Raji (cell line): ENCODE measurements around the gene ARL15.

Experiments used
- POLR2A ChIP-seq: IDR thresholded peaks from 2 replicates; pipeline ENCODE4 v1.6.1; 2011; ENCODE audit warnings: low read depth, low read length, control low read depth; ENCODE audit not compliant: insufficient read depth

Gene ARL15

GRCh38 chr5:54094706-54095105, 215.7 kb downstream of the ARL15 start:
- TF ChIP-seq POLR2A, result no peak

DNA sequence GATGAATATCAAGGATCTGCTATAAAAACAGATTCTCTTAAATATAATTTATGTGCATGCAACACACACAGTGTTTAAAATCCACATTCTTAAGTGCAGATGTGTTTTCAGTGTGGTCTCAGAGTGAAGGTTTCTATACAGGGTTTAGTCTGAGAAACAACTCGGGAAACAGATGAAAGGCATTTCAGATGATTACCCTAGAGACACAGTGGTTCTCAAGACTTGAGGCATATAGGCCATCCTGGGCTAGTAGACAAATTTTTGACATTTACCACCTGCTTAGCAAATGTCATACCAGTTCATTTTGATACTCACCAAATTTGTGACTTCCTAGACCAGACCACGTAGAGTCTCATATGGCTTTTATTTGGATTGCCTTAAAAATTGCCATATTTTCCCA, 216.5 kb downstream of the ARL15 start:
- no peak for TF ChIP-seq POLR2A

DNA sequence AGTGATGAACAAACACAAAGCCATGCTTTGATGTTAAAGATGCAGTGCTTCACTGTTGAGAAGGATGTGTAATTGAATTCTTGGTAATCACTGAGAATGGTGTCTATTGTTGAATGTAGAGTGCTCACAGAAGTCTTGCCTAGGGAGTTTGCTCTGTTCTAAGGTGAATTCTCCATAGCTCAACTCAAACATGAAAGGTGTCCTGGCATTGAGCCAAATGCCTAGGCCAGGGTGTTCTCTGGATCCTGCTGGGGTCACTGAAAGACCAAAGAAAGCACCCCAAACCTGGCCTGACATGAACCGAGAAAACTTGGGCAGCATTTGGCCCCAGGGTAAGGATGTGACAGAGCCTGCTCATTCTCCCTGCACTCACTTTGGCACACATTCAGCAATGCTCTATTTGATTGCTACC, 217.3 kb downstream of the ARL15 start:
- no peak for TF ChIP-seq POLR2A

GRCh38 chr5:54091307-54092130, 218.9 kb downstream of the ARL15 start:
- no peak for TF ChIP-seq POLR2A

DNA sequence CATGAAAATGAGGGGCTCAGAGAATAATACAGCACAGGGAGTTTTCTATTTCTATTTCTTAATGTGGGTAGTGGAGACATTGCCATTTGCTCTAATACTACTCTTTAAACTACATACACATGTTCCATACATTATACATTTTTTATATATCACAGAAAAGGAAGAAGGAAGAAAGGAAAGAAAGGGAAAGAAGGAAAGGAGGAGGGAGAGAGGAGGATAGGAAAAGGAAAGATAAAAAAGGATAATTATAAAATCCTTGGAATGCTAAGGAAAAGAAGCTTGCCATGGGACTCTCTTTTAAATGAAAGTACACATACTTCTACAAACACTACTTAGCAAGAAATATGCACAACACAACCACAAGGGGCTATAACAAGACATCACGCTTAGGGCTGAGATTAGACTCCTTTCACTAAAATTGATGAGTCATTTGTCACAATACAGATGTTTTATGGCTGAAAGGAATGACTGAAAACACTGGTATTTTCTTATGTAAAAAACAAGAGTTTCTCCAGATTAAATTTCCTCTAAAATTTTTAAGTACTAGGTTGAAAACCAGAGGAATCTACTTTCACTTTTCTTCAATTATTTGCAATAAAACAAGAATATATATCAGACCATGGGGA, 219.8 kb downstream of the ARL15 start:
- no peak for TF ChIP-seq POLR2A

DNA sequence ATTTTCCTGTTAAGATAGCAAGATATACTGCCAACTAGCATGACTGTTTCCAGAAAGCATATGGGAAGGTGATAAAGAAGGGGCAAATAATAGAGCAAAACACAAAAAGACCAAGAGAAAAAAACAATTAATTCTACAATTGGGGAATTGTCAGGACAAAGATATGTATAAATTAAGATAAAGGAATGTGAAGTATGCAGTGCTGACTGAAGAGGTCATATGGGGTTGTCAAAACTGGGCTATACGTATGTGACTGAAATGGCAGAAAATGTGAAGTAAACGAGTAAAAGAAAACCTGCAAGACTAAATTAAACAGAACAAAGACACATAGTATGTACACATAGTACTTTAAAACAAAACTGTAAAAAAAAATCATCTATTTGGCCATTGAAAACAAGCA, 222.3 kb downstream of the ARL15 start:
- no peak for TF ChIP-seq POLR2A

DNA sequence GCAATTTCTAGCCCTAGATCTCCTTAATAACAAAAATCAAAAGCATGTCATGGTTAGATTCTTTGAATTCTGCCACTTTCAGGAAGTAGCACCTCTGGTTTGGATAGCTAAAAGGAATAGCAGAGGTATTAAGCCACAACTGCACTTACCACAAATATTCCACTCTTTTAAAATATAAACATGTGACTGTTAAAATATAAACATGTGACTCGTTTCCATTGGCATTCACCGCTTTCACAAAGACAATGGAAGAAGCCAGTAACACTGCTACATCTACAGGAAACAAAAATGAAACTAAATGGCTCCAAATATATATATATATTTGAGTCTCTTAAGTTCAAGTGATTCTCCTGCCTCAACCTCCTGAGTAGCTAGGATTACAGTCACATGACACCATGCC, 222.9 kb downstream of the ARL15 start:
- no peak for TF ChIP-seq POLR2A

- no peak for TF ChIP-seq POLR2A
Observed at GRCh38 chr5:54086191-54086590, 224.2 kb downstream of the ARL15 start.

GRCh38 chr5:54084696-54085095, 225.7 kb downstream of the ARL15 start:
- TF ChIP-seq POLR2A, result no peak

DNA sequence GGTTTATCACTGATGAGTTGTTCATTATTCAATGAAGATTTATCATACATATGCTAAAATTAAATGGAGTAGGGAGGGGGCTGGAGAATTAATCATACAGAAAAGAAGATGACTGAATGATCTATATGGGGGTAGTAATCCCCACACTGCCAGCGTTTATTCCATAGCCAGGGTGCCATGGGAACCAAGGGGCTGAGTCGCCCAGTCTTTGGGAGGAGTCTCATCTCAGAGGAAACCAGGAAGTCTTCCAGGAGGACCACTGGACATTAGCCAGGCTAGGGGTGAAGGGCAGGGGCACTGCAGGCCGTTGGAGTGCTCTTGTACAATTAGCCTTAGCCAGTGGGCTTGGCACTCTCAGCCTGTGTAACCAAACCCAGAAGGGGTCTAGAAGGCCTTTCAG, 226.5 kb downstream of the ARL15 start:
- no peak for TF ChIP-seq POLR2A

DNA sequence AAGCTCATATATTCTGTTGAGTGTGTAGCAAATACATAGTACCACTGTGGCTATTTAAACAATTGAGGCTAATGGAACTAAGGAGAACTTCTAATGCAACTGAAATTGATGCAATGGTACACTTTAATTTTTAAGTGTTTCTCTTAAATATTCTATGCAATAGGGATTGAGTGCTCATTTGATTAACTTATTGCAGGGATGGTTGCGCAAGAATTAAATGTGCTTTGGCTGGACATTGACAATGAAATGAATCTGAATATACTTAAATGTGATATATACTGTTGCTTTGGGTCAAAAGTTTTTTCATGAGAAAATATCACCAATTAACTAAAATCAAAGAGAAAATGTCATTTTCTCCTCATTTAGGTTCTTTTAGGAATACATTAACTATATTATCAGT, 227.1 kb downstream of the ARL15 start:
- TF ChIP-seq POLR2A, result no peak

DNA sequence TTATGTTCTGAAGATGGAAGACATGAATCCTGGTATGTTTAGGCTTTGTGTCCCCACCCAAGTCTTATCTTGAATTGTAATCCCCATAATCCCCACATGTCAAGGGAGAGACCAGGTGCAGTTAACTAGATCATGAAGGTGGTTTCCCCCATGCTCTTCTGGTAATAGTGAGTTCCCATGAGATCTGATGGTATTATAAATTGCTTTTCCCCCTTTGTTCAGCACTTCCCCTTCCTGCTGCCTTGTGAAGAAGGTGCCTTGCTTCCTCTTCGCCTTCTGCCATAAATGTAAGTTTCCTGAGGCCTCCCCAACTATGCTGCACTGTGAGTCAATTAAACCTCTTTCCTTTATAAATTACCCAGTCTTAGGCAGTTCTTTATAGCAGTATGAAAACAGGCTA, 229.0 kb downstream of the ARL15 start:
- no peak for TF ChIP-seq POLR2A

GRCh38 chr5:54080831-54081230, 229.5 kb downstream of the ARL15 start:
- TF ChIP-seq POLR2A, result no peak

- no peak for TF ChIP-seq POLR2A
Observed at GRCh38 chr5:54073735-54074134, 236.6 kb downstream of the ARL15 start.

DNA sequence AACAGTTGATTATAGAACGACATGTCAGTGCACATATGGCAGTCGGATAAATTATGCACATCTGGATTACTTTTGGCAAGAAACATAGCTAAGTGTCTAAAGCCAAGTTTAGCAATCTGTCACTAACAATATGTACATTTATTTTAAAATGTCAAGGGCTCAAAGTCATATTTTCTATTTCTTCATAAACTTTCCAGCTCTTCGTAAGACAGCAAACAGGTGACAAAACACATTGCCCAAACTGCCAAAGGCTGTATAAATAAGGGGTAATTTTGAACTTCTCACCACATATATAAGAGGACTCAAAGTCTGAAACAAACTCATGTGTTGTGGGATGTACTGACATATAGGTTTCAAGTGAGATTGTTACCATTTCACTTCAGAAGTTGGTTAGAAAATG, 237.2 kb downstream of the ARL15 start:
- no peak for TF ChIP-seq POLR2A

- TF ChIP-seq POLR2A, result no peak
Observed at GRCh38 chr5:54066433-54066832, 243.9 kb downstream of the ARL15 start.

GRCh38 chr5:54063817-54064216, 246.6 kb downstream of the ARL15 start:
- TF ChIP-seq POLR2A, result no peak
